NCI-H2107 (cell line): ENCODE data around the gene ART5.
A peak's percentile ranks its signal among the peaks of the same experiment; 100 is the strongest.
"Not testable (repeated sequence)": the region's sequence is repeated elsewhere in the genome, so short reads cannot be mapped to it uniquely, and the experiment has no call there.

Source experiments
- DNase-seq: peaks from one replicate; lab custom pipeline; 2025; lab: John Stamatoyannopoulos, UW

The ART5 gene

DNA sequence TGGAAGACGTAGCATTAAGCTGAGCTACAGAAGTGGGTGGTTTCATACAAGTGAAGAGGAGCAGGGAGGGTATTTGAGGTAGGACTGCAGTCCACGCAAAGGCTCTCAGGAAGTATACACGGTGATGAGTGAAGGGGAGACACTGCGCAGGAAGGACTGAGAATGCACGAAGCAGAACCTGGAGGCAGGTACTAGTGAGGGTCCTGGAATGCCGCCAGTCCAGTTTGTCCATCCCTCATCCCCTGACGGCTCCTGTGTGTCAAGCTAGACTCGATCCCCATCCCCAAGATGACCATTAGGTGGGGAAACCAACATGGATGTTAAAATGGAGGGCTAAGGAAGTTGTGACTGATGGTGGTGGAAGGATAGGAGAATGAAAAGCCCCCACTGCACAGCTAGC, 23.8 kb downstream of the ART5 start:
- no peak for DNase-seq

DNA sequence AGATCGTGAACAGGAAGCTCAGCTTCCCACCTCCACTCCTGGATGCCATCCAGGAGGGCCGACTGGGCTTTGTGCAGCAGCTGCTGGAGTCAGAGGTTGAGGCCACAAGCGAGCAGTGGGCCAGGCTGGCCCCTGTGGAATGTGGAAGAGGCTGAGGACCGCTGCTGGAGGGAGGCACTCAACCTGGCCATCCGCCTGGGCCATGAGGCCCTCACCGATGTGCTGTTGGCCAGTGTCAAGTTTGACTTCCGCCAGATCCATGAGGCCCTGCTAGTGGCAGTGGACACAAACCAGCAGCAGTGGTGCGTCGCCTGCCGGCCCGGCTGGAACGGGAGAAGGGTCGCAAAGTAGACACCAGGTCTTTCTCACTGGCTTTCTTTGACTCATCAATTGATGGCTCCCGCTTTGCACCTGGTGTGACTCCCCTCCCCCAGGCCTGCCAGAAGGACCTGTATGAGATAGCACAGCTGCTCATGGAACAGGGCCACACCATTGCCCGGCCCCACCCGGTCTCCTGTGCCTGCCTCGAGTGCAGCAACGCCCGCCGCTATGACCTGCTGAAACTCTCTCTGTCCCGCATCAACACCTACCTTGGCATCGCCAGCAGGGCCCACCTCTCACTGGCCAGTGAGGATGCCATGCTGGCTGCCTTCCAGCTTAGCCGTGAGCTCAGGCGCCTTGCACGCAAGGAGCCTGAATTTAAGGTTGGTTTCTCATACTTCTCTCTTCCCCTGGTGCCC, 24.9 kb downstream of the ART5 start:
- DNase-seq: no peak

DNA sequence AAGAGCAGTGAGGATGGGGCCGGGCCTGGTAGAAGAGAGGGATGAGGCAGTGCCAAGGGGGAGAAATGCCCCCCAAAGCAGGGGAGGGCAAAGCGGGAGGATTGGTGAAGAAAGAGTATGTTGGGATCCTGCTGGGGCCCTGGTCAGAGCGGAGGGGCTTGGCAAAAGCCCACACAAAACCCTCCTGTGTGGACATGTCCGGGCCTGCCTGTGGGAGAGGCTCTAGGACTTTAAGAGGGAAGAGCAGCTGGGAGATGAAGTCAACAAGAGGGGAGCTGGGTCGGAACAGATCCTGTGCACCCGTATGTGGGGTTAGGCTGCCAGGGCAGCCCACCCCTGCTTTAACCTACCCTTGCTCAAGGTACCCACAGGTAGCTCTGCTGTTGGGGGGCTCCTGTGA, 25.8 kb downstream of the ART5 start:
- DNase-seq: no peak

DNA sequence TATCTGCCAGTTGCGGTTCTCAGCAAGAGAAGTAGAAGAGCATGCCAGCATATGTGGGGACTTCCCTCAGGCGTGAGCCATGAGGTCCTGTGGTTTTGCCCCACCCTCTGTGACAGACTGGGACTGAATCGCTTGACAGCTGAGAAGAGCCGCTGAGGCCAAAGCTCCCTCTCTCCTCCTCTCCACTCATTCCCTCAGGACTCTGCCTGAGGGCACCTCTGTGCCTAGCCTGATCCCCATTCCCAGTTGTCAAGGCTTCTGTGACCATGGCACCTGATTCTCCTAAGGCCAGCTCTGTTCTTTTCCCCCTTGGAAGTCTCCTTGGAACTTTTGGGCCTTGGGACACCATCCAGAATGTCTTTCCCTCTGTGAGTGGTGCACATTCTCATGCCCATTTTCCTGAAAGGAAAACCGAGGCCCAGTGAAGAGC, 27.0 kb downstream of the ART5 start:
- DNase-seq: no peak

DNA sequence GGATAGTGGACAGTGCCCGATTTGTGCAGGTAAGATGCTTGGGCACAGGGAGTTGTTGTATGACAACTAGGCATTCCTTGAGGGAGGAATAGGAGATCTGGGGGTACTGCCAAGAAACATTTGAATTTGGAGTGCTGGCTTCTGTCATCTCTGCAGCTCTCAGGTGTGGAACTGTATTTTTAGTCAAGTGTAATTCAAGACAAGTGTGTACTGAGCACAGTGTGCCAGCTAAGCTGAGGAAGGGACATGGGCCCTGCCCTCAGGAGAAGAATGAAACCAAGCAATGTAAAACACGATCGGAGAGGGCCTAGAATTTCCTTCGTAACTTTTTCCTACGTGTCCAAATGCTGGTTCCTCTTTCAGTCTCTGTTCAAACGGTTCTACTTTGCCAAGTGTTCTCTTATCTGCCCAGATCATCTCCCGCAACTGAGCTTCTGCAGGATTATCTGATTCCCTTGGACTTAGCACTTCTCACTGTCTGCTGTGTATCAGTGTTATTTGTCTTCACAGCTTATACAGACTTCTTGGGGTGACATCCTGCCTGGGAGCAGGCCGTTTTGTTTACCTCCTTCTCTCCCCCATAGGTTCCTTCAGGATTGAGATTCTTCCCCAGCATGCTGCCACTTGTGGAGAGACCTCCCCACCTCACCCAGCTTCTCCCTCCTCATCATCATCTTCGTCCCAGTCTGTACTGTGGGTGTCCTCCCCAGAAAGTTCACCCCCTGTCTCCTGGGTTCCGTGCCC, 27.6 kb downstream of the ART5 start:
- DNase-seq: no peak

DNA sequence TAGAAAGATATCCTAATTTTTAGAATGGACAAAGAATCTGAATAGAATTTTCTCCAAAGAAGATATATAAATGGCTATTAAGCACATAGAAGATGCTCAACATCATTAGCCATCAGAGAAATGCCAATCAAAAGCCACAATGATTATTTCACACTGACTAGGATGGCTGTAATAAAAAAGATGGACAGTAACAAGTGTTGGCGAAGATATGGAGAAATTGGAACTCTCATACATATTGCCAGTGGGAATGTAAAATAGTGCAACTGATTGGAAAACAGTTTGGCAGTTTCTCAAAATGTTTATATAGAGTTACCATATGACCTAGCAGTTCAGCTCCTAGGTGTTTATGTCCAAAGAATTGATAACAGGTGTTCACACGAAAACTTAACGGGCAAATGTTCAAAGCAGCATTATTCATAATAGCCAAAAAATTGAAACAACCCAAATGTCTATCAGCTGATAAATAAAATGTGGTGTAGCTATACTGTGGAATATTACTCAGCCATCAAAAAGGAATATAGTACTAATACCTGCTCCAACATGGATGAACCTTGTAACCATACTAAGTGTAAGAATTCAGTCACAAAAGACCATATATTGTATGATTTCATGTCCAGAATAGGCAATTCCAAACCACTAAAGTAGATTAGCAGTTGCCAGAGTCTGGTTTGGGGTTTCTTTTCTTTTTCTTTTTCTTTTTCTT, 29.7 kb downstream of the ART5 start:
- DNase-seq: no peak

DNA sequence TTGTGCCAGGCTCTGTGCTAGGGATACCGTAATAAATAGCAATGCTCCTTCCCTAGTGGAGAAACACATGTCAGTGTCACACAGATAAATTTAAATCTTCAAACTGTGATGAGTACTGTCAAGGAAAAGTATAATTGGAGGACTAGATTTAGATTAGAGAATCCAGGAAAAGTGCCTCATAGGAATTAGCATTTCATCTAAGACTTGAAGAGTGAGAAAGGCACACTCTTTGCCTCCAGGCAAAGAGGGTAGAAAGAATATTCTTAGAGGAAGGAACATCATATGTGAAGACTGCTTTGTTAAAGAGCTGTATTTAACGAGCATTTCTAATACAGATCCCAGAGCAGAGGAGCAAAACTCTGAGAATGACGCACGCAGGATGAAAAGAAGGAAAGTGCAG, 30.9 kb downstream of the ART5 start:
- no peak for DNase-seq

DNA sequence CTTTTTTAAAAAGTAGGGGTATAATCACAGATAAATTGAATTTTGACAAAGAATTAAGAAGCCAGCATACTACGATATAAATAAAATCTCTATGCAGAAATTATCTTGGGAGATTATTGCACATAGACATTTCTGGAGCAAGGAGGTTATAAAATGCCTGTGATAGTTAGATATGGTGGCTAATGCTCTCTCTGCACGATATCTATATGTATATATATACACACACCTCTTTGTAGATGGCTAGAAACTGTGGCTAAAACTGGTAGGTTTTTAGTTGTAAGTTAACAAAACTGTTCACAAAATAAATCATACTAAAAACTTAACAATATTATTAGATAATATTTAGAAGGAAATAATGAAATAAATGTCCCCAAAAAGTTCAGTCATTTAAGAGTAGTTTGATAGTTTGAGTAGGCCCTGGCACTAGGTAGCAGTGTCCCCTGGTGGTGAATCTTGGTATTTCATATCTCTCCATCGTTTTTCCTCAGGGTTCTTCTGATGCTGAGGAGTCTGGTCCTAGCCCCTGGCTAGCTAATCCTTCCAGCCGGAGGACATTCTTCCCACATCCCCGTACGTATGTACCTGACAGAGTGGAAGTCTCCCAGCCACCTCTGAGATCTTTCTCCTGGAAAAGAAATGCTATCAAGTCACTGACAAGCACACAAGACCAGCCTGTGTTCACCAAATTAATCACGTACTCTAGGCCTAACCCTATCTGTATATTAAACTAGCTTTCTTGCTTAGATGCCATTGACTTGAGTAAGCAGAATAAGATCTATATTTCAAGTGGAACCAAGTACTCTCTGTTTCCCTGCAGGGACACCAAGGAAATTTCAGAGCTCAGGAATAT, 32.2 kb downstream of the ART5 start:
- peak; percentile 8 for DNase-seq

DNA sequence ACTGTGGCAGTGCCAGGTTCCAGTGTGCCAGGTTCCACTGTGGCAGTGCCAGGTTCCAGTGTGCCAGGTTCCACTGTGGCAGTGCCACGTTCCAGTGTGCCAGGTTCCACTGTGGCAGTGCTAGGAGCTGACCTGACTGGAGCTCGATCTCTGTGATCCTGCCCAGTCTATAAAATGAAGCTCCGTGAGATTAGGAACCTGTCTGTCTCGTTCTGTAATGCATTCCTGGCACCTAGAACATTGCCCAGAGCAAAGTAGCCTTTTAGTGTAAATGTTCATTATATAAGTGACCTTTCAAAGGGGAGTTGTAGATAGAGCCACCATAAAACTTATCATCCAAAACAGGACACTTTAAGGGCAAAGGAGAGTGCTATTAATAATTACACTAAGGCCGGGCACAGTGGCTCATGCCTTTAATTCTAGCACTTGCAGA, 36.0 kb downstream of the ART5 start:
- no peak for DNase-seq

DNA sequence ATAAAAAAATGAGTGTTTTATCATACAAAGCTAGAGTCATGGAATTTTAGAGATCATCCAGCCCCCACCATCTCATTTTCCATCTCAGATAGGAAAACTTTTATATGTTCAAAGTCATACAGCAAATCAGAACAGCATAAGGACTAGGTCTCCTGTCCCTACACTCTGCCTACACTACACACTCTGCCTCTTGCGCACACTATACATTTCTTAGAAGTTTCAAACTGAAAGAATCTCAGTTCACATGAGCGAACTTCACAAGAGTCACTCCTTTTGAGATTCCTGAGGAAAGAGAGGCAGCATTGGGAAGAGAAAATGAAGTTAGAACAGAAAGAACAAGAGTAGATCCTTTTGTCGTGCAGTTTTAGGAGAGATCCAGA, 36.5 kb downstream of the ART5 start:
- no peak for DNase-seq

DNA sequence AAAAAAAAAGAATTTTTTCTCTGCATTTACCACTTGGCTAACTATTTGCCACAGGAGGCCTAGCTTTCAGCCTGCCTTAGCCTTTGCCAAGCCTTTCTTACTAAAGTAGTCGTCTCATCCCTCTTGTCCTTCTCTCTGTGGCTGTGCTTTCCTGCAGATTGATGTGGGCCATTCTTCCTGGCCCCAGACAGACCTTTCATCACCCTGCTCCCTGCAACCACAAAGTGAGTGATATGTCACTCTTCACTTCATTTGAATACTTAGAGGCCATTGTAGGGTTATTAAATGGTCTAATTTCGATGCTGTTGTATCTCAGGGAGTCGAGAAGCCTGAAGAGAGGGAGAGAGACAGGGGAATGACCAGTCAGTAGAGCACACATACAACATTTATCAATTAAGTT, 37.6 kb downstream of the ART5 start:
- no peak for DNase-seq

DNA sequence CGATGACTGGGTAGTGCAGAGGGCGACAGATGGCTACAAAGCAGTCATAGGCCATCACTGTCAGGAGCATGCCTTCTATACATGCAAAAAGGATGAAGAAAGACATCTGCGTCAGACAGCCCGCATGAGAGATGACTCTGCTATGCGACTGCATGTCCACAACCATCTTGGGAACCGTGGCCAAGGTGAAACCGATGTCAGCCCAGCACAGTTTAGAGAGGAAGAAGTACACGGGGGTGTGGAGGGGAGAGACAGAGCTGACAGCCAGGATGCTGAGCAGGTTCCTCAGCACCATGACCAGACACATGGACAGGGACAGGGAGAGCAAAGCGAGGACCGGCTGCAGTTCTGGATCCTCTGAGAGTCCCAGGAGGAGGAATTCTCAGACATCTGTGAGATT, 41.6 kb downstream of the ART5 start:
- DNase-seq: not testable (repeated sequence)

DNA sequence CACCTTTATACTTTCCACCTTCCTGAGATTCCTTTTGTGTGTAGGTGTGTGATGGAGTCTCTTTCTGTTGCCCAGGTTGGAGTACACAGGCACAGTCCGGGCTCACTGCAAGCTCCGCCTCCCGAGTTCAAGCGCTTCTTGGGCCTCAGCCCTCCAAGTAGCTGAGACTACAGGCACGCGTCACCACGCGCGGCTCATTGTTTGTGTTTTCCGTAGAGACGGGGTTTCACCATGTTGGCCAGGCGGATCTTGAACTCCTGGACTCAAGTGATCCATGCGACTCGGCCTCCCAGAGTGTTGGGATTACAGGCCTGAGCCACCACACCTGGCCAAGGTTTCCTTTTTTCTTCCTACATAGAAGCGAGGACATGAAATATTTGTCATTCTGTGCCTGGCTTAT, 44.0 kb downstream of the ART5 start:
- not testable (repeated sequence) for DNase-seq

DNA sequence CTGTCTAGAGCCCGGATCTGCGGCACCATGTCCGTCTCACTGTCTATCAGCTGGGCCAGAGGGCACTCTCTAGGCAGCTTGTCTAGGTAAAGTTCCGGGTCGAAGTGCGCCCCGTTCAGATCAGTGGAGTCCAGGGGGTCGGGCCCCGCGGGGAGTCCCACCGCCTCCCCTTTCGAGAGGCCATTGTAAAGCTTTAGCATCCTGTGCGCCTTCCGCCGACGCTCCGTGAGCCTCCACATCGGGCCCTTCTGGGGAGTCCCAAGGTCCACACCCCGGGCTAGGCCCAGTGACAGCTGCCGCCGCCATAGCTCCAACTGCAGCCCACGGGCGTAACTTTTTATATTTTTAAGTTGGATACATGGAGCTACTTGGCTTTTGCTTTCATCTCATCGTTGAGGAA, 50.5 kb downstream of the ART5 start:
- not testable (repeated sequence) for DNase-seq

DNA sequence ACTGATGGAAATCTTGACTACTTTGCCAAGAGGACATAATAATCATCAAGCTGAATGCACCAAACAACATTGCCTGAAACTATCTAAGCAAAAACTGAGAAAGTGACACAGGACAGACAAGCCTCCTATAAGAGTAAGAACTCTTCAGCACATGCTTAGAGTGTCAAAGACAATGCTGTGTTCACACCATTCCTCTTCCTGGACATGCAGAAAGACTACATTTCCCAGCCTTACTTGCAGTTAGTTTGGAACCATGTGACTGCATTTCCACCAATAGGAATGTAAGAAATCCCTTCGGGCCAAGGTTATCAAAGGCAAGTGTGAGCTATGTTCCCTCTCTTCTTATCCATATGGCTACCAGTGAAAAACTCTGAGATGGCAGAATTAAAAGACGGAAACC, 51.6 kb downstream of the ART5 start:
- not testable (repeated sequence) for DNase-seq

DNA sequence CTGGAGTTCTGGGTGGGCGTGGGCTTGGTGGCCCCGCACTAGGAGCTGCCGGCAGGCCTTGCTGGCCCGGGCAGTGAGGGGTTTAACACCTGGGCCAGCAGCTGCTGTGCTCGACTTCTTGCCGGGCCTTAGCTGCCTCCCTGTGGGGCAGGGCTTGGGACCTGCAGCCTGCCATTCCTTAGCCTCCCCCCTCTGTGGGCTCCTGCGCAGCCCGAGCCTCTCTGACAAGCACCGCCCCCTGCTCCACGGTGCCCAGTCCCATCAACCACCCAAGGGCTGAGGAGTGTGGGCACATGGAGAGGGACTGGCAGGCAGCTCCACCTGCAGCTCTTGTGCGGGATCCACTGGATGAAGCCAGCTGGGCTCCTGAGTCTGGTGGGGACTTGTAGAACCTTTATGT, 53.0 kb downstream of the ART5 start:
- not testable (repeated sequence) for DNase-seq
